NT2/D1 (cell line): ENCODE data around the gene GREB1.

ENCODE experiments used
- DNase-seq: peaks from one replicate; pipeline ENCODE4 v3.0.0-alpha.2; 2011; ENCODE audit warnings: low read depth, low spot score
- H3K27me3 ChIP-seq: 2 replicates; pipeline ENCODE4 v1.6.0; 2011; ENCODE audit warnings: mild to moderate bottlenecking; ENCODE audit not compliant: insufficient read length, insufficient read depth
- H3K36me3 ChIP-seq: 2 replicates; pipeline ENCODE4 v1.6.1; 2011; ENCODE audit warnings: mild to moderate bottlenecking, low read length, mixed read lengths; ENCODE audit not compliant: insufficient read depth, insufficient read length
- H3K4me1 ChIP-seq: 2 replicates; pipeline ENCODE4 v1.5.1; 2011; ENCODE audit not compliant: insufficient read depth, insufficient read length
- H3K4me3 ChIP-seq: 2 replicates; pipeline ENCODE4 v1.5.1; 2011; ENCODE audit warnings: low read depth; ENCODE audit not compliant: insufficient read length
- H3K9ac ChIP-seq: 2 replicates; pipeline ENCODE4 v1.6.0; 2011; ENCODE audit warnings: low read depth; ENCODE audit not compliant: insufficient read length
- H3K9me3 ChIP-seq: 2 replicates; pipeline ENCODE4 v1.5.1; 2011; ENCODE audit warnings: mild to moderate bottlenecking, low read length; ENCODE audit not compliant: insufficient read depth
- SUZ12 ChIP-seq: IDR thresholded peaks from 2 replicates; pipeline ENCODE4 v1.6.1; 2011; ENCODE audit not compliant: insufficient read length, insufficient read depth; ENCODE audit errors: extremely low read depth
- YY1 ChIP-seq: IDR thresholded peaks from 2 replicates; pipeline ENCODE4 v1.6.1; 2011; ENCODE audit not compliant: insufficient read length, insufficient read depth
- ZNF274 ChIP-seq: IDR thresholded peaks from 2 replicates; pipeline ENCODE4 v1.6.1; 2011; ENCODE audit warnings: mild to moderate bottlenecking, low read depth, low read length

GREB1 gene

GRCh38 chr2:11559066-11559785 is 25.4 kb downstream of the GREB1 start:
- no peak for DNase-seq
- H3K27me3 ChIP-seq = no peaks in the 10 kb centered on the region
- H3K4me1 ChIP-seq = peaks cover 3% of the 10 kb centered on the region

DNA sequence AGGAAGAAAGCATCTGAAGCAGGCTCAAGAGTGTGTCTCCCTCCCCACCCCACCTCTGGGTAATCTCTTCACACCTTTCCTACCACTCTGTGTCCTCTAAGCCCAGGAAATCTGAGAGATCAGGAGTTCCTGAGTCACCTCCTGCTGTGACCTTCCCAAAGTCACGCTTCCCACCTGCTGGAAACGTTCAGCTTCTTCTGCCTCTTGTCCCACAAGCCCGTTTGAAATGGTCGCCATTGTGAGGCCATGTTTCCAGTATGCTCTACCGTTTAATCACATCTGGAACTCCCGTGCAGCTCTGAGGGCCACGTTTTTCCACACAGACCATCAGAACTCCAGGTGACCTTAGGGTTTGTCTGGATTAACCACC is 25.9 kb downstream of the GREB1 start:
- H3K27me3 ChIP-seq = no peaks in the 10 kb centered on the region
- TF ChIP-seq SUZ12 (no peak), YY1 (no peak), ZNF274 (no peak)
- H3K36me3 ChIP-seq = peaks cover 3% of the 10 kb centered on the region
- H3K4me1 ChIP-seq = peaks cover 3% of the 10 kb centered on the region
- DNase-seq = no peak
- no peak overlapping the region for H3K4me3 ChIP-seq
- no peaks in the 10 kb centered on the region for H3K9me3 ChIP-seq
- no peak overlapping the region for H3K9ac ChIP-seq

More at GRCh38 chr2:11559066-11559785, 25.4 kb downstream of the GREB1 start:
- Histone ChIP-seq H3K36me3 (peaks cover 3% of the 10 kb centered on the region), H3K4me3 (no peak overlapping the region), H3K9me3 (no peaks in the 10 kb centered on the region), H3K9ac (no peak overlapping the region)
- no peak for TF ChIP-seq SUZ12
- no peak for TF ChIP-seq ZNF274
- TF ChIP-seq YY1 = no peak

DNA sequence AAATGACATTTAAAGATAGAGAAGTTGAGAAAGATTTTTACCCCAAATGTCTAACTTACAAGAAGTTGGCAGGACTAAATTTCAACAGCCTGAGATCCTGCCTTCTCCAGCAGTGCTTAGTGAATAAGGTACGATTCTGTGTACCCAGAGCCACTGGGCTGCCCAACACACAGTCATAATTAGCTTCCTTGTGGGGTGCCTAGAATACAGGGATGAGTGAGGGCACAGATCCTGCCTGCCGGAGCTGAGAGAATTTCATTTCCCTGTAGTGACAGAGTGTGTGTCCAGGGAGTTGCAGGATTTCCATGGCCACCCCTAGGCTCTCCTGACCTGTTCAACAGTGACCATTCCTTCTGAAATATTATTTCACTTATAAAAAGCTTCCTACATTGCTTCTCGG is 27.0 kb downstream of the GREB1 start:
- Histone ChIP-seq H3K4me3 (no peak overlapping the region), H3K4me1 (peaks cover 3% of the 10 kb centered on the region), H3K36me3 (peaks cover 3% of the 10 kb centered on the region), H3K9me3 (no peaks in the 10 kb centered on the region), H3K27me3 (no peaks in the 10 kb centered on the region), H3K9ac (no peak overlapping the region)
- no peak for TF ChIP-seq ZNF274
- TF ChIP-seq YY1 = no peak
- no peak for TF ChIP-seq SUZ12
- no peak for DNase-seq

DNA sequence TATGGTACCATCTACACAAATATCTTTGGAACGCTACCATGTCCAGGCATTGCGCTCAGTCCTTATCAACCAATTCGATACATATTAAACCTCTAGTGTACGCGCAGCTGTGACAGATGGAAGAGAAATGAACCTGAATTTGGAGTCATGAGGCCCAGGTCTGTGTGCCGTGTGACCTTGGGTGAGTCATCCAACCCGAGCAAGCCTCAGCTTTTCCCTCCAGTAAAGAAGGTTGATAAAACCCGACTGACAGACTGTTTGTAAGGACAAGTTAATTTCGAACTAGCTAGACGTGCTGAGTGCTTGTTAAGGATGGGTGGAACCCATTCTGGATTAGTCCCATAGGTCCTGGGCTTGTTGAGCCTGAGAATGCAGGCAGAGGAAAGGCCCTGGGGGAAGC is 28.2 kb downstream of the GREB1 start:
- Histone ChIP-seq H3K4me1 (peaks cover 3% of the 10 kb centered on the region), H3K36me3 (peaks cover 3% of the 10 kb centered on the region), H3K4me3 (no peak overlapping the region), H3K27me3 (no peaks in the 10 kb centered on the region), H3K9ac (no peak overlapping the region), H3K9me3 (no peaks in the 10 kb centered on the region)
- TF ChIP-seq SUZ12 = no peak
- no peak for TF ChIP-seq ZNF274
- TF ChIP-seq YY1 = no peak
- no peak for DNase-seq

DNA sequence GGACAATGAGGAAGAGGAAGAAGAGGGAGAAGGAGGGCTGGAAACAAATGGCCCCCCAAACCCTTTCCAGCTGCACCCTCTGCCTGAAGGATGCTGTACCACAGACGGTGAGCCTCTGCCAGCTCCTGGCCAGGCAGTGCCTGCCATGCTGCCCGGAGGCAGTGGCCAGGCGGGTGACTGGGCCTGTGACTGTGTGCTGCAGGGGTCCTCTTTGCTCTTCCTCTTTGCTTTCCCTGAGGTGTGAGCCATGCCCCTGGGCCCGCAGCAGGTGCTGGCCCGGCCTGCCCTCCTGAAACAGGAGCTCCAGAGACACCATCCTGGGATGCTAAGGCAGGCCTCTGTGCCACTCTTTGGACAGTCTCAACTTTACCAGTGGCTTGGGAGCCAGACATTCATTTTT is 28.6 kb downstream of the GREB1 start:
- Histone ChIP-seq H3K27me3 (no peaks in the 10 kb centered on the region), H3K9me3 (no peaks in the 10 kb centered on the region), H3K4me1 (peaks cover 3% of the 10 kb centered on the region), H3K9ac (no peak overlapping the region), H3K36me3 (peaks cover 3% of the 10 kb centered on the region), H3K4me3 (no peak overlapping the region)
- TF ChIP-seq ZNF274 (no peak), SUZ12 (no peak), YY1 (no peak)
- no peak for DNase-seq

GRCh38 chr2:11563784-11564666 is 30.2 kb downstream of the GREB1 start:
- Histone ChIP-seq H3K4me1 (peaks cover 3% of the 10 kb centered on the region), H3K36me3 (peaks cover 3% of the 10 kb centered on the region), H3K9ac (no peak overlapping the region), H3K4me3 (no peak overlapping the region), H3K27me3 (no peaks in the 10 kb centered on the region), H3K9me3 (no peaks in the 10 kb centered on the region)
- no peak for DNase-seq
- TF ChIP-seq YY1 = no peak
- no peak for TF ChIP-seq ZNF274
- no peak for TF ChIP-seq SUZ12

DNA sequence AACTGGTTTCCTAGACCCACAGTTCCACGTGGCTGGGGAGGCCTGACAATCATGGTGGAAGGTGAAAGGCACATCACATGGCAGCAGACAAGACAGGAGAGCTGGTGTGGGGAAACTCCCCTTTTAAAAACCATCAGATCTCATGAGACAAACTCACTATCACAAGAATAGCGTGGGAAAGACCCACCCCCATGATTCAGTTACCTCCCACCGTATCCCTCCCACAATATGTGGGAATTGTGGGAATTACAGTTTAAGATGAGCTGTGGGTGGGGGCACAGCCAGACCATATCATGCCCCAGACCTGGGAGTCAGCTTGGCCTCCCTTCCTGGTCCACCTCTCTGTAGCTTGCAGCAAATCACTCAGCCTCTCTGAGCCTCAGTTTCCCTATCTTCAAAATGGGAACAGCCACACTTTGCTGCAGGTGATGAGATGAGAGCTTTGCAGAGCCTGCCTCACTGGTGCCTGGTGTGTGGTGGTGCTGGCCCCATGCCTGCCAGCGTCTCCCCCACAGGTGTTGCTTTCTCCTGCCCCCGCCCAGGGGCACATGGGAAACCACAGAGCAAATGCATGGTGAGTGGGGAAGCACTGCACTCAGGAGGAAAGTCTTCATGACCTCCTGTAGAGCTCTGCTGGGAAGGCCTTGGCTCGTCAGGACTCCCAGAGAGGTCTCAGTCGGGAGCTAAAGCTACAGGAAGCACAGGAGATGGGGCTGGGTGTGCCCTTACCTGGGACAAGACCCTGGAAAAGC is 31.1 kb downstream of the GREB1 start:
- Histone ChIP-seq H3K9me3 (no peaks in the 10 kb centered on the region), H3K4me1 (no peaks in the 10 kb centered on the region), H3K4me3 (no peak overlapping the region), H3K9ac (no peak overlapping the region), H3K27me3 (no peaks in the 10 kb centered on the region), H3K36me3 (peaks cover 3% of the 10 kb centered on the region)
- DNase-seq = no peak
- no peak for TF ChIP-seq ZNF274
